Cardiac muscle cell (in vitro differentiated cells and primary cell): ENCODE results near the gene ADAM8. TPM values are rescaled to one million over a fixed set of nuclear protein-coding genes. Genes with fewer than 3 reads are reported as not detected.
A peak's percentile ranks its signal among the peaks of the same experiment; 100 is the strongest.

Source experiments
- DNase-seq, 2 donors: peaks; one replicate each; pipeline versions ENCODE4 v3.0.0 to v3.0.0-alpha.2; 2010 to 2017; ENCODE audit warnings: low read depth in 1 of 2, low spot score in 1 of 2
- H3K27ac ChIP-seq: fragments of 200-600 bp; sonication (generic); 2 replicates; pipeline ENCODE4 v1.5.1; 2016
- H3K27me3 ChIP-seq: fragments of 200-600 bp; sonication (generic); 2 replicates; pipeline ENCODE4 v1.6.0; 2016; ENCODE audit warnings: control low read depth
- H3K36me3 ChIP-seq: fragments of 200-600 bp; sonication (generic); 2 replicates; pipeline ENCODE4 v1.5.1; 2016; ENCODE audit warnings: control low read depth
- H3K4me1 ChIP-seq: fragments of 200-600 bp; sonication (generic); 2 replicates; pipeline ENCODE4 v1.8.1; 2017; ENCODE audit warnings: low read depth, mild to moderate bottlenecking, mixed run types
- H3K4me3 ChIP-seq: fragments of 200-600 bp; sonication (generic); 2 replicates; pipeline ENCODE4 v1.5.1; 2016; ENCODE audit warnings: mild to moderate bottlenecking
- H3K9me3 ChIP-seq: fragments of 200-600 bp; sonication (generic); 2 replicates; pipeline ENCODE4 v1.5.1; 2017; ENCODE audit warnings: low read depth, mild to moderate bottlenecking, control low read depth
- polyA plus RNA-seq: library from polyadenylated mRNA; unstranded; fragments of >200 nt; fragmentation: Nextera tagmentation; extraction: Ambion mirVana; gene quantifications from 2 replicates; pipeline ENCODE4 v1.2.1, GENCODE V29; 2016
- total RNA-seq: library from RNA; depleted of rRNA; stranded (reverse); fragments of >200 nt; gene quantifications from 2 replicates; pipeline ENCODE4 v1.2.3, GENCODE V29; 2016
- TF ChIP-seq, protein P1 (sequence below): IDR thresholded peaks from 2 replicates; pipeline ENCODE4 v1.5.1; 2012; ENCODE audit warnings: low read depth, mild to moderate bottlenecking, low read length

Gene ADAM8
- total and polyA plus RNA-seq, 2 experiments from 2014 or later, result 2.3 to 6.9 TPM

DNA sequence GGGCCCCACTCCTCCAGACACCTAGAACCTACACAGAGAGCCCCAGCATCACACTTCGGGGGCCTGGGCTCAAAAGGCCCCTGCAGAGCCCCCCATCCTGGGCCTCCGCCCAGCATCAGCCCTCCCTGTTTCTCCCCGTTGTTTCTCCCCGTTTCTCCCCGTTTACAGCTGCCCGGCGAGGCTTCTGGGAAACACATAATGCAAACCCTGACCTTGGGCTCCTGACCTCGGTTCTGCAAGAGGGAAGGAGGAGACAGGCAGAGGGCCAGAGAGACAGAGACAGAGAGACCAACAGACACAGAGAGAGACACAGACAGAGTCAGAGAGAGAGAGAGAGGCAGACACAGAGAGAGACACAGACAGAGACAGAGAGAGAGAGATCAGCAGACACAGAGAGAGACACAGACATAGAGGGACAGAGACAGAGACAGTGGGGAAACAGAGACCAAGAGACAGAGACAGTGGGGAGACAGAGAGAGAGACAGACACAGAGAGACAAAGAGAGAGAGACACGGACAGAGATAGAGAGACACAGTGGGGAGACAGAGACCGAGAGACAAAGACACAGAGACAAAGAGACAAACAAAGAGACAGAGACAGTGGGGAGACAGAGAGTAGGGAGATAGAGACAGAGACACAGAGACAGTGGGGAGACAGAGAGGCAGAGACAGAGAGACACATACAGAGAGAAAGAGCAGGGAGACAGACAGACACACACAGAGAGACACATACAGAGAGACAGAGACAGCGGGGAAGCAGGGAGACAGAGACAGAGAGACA is 26.5 kb downstream of the ADAM8 start:
- Histone ChIP-seq H3K27me3 (no peaks in the 10 kb centered on the region), H3K4me1 (peaks cover 5% of the 10 kb centered on the region), H3K4me3 (no peak overlapping the region), H3K36me3 (no peaks in the 10 kb centered on the region), H3K27ac (no peak overlapping the region), H3K9me3 (no peaks in the 10 kb centered on the region)
- DNase-seq, result no peak
- TF ChIP-seq, protein P1, sequence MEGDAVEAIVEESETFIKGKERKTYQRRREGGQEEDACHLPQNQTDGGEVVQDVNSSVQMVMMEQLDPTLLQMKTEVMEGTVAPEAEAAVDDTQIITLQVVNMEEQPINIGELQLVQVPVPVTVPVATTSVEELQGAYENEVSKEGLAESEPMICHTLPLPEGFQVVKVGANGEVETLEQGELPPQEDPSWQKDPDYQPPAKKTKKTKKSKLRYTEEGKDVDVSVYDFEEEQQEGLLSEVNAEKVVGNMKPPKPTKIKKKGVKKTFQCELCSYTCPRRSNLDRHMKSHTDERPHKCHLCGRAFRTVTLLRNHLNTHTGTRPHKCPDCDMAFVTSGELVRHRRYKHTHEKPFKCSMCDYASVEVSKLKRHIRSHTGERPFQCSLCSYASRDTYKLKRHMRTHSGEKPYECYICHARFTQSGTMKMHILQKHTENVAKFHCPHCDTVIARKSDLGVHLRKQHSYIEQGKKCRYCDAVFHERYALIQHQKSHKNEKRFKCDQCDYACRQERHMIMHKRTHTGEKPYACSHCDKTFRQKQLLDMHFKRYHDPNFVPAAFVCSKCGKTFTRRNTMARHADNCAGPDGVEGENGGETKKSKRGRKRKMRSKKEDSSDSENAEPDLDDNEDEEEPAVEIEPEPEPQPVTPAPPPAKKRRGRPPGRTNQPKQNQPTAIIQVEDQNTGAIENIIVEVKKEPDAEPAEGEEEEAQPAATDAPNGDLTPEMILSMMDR, result no peak

DNA sequence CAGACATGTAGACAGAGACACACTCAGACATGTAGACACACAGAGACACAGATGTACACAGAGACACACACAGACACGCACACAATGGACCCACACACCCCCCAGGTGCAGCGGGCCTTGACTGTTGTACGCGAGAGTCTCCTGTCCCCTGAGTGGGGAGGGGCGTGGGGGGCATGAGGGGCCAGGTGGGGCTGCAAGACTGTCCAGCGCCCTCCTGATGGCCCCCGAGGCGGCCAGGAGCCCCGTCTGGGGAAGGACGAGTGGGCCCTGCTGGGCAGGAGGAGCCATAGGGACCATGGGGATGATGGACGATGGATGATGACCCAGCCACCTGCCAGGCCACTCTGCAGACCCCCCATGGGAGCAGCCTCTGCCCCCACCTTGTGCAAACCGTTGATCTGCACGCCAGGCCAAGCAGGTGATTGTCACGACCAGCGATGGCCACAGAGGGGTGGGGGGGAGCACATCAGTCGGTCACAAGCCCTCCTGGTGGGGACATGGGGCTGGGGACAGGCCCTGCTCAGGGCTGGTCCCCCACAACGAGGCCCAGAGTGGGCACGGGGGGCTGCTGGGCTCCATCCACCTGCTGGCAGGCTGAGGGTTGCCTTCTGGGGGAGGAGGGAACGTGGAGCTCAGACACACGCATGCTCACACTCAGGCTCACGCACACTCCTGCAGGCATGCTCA is 27.4 kb downstream of the ADAM8 start:
- TF ChIP-seq, protein P1, result no peak
- H3K9me3 ChIP-seq, result no peaks in the 10 kb centered on the region
- H3K4me3 ChIP-seq, result no peak overlapping the region
- no peaks in the 10 kb centered on the region for H3K27me3 ChIP-seq
- H3K4me1 ChIP-seq, result peaks cover 5% of the 10 kb centered on the region
- H3K27ac ChIP-seq, result no peak overlapping the region
- no peak for DNase-seq
- no peaks in the 10 kb centered on the region for H3K36me3 ChIP-seq

DNA sequence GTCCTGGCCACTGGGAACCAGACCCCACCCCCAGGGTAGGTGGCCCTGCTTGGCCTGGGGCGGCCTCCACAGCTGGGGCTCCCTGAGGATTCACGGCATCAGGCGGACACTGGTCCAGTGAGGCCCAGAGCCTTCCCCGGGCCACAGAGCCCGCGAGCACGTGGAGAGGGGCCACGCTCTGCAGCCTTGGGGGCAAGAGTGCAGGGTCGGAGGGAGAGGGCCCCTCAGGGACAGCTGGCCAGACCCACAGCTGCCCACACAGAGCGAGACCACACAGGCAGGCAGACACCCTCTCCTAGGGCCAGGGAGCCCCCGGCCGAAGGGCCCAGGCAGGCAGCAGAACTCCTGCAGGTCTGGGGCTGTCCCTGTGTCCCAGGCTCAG is 28.3 kb downstream of the ADAM8 start:
- no peaks in the 10 kb centered on the region for H3K27me3 ChIP-seq
- TF ChIP-seq, protein P1, result no peak
- H3K27ac ChIP-seq, result no peak overlapping the region
- H3K9me3 ChIP-seq, result no peaks in the 10 kb centered on the region
- no peaks in the 10 kb centered on the region for H3K36me3 ChIP-seq
- DNase-seq, result no peak
- H3K4me1 ChIP-seq, result peaks cover 5% of the 10 kb centered on the region
- no peak overlapping the region for H3K4me3 ChIP-seq

DNA sequence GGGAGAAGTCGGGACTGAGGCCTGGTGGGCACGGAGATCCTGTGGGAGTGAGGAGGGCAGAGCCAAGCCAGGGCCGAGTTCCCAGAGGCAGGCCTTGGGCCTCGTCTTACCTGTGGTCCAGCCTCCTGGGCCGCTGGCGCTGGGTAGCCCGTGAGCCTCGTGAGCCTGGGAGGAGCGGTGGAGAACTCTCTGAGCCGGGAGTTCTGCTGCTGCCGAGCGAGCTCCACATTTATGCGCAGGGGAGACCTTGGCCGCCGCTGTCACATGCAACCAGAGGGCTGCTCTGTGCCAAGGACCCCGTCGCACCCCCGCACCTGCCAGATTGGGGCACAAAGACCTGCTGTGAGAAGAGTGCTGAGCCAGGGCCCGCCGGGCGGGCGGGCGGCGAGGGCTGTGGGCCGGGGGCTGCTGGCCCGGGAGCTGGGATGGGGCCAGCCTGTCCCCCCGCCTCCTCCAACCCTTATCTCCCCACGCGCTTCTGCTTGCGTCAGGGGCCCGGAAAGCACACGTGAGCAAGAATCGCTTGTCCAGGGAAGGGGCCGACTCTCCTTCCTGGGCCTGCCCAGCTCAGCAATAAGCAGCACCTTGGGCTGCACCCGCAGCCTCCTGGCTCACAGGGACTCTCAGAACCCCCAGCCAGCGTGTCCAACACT is 28.9 kb downstream of the ADAM8 start:
- Histone ChIP-seq H3K4me1 (peaks cover 5% of the 10 kb centered on the region), H3K27me3 (no peaks in the 10 kb centered on the region), H3K4me3 (no peak overlapping the region), H3K27ac (no peak overlapping the region), H3K9me3 (no peaks in the 10 kb centered on the region), H3K36me3 (no peaks in the 10 kb centered on the region)
- TF ChIP-seq, protein P1, result no peak
- peak in 1 of 2 donors; percentile 45 for DNase-seq

DNA sequence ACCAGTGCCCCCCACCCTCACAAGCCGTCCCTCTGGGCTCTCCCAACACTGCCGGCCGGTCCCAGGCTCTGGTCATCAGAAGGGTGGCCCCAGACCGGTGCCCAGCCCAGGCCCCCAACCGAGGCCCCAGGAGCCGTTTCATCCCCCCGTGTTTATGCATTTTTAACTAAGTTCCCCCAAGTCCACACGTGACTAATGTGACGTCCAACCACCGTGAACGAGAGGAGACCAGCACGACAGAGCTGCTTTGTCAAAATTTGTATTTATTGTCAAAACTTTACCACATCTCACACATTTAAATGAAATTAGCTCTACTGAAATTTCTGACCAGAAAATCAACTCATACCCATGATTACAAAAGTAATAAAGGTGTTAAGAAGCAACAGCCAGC is 30.4 kb downstream of the ADAM8 start:
- Histone ChIP-seq H3K4me1 (peaks cover 5% of the 10 kb centered on the region), H3K4me3 (no peak overlapping the region), H3K27me3 (no peaks in the 10 kb centered on the region), H3K27ac (no peak overlapping the region), H3K9me3 (no peaks in the 10 kb centered on the region), H3K36me3 (no peaks in the 10 kb centered on the region)
- TF ChIP-seq, protein P1, result no peak
- DNase-seq, result no peak
